Stimulated activated CD8-positive, alpha-beta memory T cell treated with anti-CD3 and anti-CD28 coated beads, Interleukin-4, amount 100 ng/mL, for 4 hours (primary cell): ENCODE data around the gene MRPS26.
A peak's percentile ranks its signal among the peaks of the same experiment; 100 is the strongest.
"Not testable (repeated sequence)": the region's sequence is repeated elsewhere in the genome, so short reads cannot be mapped to it uniquely, and the experiment has no call there.

Source experiments
- DNase-seq, 2 donors: peaks; one replicate each; pipeline ENCODE4 v3.0.0-alpha.2; 2020; ENCODE audit warnings: low read depth in 2 of 2, low spot score in 1 of 2

Gene MRPS26

DNA sequence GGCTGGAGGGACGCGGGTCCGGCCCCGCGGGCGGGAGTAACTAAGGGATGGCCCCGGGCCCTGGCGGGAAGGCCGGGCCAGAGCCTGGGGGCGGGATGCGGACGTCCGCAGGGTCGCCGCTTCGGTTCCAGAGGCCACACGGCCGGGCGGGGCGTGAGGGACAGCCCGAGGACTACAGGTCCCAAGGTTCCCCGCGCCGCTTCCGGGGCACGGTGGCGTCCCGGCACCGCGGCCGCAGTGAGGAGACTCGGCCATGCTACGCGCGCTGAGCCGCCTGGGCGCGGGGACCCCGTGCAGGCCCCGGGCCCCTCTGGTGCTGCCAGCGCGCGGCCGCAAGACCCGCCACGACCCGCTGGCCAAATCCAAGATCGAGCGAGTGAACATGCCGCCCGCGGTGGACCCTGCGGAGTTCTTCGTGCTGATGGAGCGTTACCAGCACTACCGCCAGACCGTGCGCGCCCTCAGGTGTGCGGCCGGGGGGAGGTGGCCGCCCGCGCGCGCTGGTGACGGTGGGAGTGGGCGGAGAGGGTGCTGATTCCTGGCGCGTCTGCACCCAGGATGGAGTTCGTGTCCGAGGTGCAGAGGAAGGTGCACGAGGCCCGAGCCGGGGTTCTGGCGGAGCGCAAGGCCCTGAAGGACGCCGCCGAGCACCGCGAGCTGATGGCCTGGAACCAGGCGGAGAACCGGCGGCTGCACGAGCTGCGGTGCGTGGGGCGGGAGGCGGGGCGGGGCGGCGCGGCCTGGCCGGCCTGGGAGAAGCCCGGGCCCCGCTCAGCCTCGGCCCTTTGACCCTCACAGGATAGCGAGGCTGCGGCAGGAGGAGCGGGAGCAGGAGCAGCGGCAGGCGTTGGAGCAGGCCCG lies at the start of gene MRPS26:
Gene MRPS26, plus strand, starts transcription at position 237 of the 861 bp plus-strand sequence. Its CDS starts 17 bp downstream, at position 254.
- DNase-seq = peak; percentile 54 to 62

DNA sequence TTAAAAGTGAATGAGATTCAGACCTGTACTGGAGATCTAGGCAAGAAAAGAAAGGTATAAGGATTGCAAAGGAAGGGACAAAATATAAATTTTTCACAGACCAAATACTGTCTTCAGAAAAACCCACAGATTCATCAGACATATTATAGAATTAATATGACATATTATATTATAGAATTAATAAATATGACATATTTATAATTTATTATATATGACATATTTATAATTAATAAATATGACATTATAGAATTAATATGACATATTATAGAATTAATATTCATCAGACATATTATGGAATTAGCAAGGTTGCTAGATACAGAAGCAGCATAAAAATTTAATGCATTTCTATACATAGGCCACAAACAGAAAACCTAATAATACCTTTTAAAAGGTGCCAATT lies 47.1 kb upstream of the MRPS26 start:
- no peak for DNase-seq

DNA sequence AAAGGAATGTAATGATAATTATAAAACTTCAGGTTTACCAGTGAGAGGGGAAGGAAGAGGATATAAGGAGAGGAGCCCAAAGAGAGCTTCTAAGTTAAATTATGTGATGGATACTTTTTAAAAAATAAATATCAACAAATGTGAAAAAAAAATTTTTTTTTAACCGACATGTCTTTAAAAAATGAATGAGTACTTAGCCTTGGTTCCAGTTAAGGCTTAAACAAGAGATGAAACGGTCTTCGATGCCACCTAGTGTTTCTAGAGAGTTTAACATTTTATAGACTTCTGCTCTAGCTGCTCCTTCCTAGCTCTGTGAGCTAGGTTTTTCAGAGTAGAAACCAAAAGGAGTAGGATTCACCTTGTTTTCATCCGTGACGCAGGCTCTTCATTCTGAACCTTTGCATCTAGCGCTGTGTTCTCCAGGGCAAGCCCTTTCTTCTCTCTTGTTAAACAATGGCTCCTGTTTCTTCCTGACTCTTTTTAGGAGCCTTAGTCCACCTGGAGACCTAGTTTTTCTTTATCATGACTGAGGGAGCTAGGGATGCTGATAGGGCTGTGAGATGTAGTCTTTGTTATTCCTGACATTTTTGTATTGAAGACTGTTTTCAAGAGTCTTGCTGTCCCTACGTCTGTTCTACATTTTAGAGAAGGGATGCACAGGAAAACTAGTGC lies 44.9 kb upstream of the MRPS26 start:
- DNase-seq = no peak

DNA sequence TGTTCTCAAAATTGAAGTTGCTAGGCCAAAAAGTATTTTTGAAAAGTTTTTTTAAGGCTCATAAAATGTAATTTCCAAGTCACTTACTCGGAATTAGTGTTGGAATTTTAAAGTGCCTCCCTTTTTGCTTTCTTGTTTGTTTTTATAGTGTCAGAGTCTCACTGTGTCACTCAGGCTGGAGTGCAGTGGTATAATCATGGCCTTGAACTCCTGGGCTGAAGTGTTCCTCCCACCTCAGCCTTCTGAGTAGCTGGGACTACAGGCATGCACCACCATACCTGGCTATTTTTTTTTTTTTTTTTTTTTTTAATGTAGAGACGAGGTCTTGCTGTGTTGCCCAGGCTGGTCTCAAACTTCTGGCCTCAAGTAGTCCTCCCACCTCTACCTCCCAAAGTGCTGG lies 42.4 kb upstream of the MRPS26 start:
- DNase-seq = no peak

DNA sequence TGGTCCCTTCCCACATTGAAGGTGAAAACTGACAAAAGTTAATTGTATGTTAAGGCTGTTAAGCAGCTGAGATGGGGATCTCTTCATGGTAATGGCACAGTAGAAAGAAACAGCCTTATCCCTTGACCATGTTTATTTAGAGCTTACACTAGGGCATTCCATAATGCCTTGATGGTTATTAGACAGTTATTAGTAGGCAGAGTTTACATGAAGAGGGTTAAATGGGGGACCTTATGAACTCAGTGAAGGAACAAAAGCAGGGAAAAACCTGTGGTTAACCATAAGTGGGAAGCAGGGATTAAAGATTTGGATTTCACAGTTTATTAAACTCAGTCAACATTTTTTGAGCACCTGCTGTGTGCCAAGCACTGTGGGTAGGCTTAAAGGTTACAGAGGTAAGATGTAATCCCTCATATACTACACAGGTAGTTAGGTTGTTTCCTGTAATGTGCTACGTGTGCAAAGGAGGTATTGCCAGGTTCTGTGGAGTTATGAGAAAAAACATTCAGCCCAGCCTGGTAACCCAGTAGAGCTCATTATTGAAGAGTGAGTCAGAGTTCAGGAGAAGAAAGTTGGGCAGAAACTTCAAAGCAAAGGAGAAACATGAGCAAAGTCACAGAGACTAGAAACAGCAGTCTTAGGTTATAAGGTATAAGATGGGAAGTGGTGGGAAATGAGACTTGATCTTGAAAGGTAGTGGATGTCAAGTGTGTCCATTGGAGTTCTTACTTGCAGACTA lies 34.7 kb upstream of the MRPS26 start:
- no peak for DNase-seq

DNA sequence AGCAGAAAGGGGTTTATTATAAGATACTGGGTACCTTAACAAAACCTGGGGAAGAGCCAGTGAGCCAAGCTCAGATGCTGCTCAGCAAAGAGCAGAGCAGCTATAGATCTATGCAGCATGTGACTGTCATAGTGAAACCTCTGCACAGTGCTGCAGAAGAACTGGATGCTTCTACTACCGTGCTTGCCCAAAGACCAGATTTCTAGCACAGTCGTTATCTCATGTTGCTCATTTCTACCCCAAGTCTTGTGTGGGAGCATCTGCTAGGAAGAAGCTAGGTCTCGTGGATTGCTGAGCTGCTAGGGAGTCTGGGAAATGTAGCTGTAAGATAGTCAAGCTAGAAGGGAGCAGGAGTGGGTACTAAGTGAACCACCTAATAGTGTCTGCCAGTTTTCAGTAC lies 34.1 kb upstream of the MRPS26 start:
- DNase-seq = no peak

DNA sequence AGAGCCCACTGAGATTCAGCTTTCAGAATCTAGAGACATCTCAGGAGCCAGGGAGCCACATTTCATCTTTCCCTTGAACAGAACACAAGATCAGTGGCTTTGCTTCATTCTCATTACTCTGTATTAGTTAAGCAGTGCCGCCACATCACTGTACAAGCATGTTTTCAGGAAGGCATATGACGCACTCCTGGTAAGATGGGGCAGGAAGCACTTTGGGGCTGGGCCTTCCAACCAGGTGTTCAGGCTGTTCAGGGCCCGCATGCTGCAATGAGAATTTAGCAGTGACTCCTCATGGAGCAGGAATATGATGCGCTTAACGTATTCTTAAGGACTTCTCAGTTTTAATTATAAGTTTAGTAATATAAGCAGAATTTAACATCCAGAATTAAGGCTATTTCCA lies 32.1 kb upstream of the MRPS26 start:
- DNase-seq = no peak

DNA sequence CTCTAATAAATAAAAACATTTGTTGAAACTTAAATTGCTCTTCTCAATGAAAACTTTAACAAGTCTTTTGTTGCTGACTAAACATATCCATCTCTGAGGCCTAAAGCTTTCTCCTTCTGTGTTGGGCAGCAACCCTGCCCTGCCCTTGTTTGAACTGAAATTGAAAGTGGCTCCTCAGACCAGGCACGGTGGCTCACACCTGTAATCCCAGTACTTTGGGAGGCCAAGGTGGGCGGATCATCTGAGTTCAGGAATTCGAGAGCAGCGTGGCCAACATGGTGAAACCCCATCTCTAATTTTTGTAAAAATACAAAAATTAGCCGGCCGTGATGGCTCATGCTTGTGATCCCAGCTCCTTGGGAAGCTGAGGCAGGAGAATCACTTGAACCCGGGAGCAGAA lies 31.7 kb upstream of the MRPS26 start:
- DNase-seq = no peak

DNA sequence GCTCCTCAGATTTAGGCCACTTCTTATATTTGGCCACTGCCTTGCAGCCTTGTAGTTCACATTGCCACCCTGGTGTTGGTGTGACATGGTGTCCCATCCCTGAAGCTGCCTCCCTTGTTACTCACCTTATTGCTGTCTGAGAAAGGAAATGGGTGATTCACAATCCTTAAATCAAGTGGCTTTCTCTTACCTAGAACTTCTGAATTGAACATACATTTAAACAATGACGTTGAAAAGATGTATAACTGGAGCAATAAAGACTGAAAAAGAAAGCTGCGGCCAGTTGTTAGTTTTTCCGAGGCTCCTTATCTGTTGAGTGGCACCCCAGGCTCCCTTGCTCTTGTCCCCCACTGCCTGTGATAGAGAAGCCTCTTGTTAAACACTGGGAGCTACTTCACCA lies 31.2 kb upstream of the MRPS26 start:
- no peak for DNase-seq

DNA sequence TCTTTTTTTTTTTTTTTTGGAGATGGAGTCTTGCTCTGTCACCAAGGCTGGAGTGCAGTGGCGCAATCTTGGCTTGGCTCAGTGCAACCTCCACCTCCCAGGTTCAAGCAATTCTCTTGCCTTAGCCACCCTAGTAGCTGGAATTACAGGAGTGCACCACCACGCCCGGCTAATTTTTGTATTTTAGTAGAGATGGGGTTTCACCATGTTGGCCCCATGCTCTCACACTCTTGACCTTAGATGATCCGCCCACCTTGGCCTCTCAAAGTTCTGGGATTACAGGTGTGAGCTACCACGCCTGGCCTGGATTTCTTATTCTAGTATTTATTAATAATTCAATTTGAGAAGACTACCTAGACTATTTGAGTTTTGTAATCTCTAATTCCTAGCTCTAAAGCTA lies 30.6 kb upstream of the MRPS26 start:
- not testable (repeated sequence) for DNase-seq

DNA sequence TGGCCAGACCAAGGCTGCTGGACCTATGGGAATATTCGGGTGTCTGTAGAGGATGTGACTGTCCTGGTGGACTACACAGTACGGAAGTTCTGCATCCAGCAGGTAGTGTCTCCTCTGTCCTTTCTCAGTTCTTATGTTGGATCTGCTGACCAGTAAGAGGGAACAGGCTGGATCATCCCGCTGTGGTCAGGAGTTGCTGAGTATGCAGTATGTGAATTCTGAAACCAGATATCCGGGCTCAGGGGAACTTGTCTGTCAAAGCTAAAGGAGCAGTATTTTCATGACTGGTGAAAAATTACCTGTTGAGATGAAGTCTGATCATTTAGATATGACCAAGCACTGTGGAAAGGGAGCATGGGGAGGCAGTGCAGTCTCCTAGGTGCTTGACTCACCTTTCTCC lies 24.5 kb upstream of the MRPS26 start:
- no peak for DNase-seq

DNA sequence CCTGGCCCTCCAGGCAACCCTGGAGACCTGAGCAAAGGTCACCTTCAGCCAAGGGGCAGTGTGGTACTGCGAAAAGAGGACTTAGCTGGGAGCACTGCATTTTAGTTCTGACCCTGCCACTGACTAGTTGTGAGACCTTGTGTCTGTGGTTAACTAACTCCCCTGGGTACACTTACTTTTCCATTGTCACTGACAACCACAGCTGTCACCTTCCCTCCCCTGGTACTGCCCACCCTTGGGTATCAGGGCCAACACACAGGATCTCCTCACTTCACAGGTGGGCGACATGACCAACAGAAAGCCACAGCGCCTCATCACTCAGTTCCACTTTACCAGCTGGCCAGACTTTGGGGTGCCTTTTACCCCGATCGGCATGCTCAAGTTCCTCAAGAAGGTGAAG lies 24.1 kb upstream of the MRPS26 start:
- no peak for DNase-seq

DNA sequence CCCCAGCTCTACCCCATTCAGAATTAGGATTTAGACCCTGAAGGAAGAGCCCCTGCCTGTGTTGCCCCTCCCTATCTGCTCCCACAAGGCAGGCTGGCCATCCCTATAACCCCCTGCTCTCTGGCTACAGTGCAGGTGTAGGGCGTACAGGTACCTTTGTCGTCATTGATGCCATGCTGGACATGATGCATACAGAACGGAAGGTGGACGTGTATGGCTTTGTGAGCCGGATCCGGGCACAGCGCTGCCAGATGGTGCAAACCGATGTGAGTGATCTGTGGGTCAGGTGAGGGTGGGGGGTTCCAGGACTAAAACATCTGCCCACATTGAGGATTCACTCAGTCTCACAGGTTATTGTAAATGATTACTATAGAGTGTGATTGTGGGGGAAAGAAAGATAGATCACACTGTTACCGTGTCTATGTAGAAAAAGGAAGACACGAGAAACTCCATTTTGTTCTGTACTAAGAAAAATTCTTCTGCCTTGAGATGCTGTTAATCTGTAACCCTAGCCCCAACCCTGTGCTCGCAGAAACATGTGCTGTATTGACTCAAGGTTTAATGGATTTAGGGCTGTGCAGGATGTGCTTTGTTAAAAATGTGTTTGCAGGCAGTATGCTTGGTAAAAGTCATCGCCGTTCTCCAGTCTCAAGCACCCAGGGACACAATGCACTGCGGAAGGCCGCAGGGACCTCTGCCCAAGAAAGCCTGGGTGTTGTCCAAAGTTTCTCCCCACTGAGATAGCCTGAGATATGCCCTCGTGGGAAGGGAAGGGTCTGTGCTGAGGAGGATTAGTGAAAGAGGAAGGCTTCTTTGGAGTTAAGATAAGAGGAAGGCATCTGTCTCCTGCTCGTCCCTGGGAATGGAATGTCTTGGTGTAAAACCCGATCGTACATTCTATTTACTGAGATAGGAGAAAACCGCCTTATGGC lies 23.0 kb upstream of the MRPS26 start:
- not testable (repeated sequence) for DNase-seq

DNA sequence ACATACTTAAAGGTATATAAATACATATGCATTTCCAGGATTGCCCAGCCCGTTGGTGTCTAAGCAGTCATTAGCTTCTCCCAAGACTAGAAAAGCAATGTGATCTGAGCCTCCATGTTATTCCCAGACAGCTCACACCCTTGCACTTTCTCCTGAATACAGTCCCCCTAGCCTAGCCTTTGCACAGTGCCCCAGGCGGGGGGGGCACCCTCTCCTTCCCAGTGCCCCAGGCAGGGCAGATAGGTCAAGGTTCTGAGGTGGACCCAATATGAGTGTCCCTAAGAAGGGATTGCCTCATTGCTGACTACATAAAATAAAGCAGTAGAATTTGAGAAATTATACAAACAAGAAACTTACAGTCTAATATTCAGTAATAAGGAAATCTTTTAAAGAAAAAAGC lies 17.9 kb upstream of the MRPS26 start:
- no peak for DNase-seq

DNA sequence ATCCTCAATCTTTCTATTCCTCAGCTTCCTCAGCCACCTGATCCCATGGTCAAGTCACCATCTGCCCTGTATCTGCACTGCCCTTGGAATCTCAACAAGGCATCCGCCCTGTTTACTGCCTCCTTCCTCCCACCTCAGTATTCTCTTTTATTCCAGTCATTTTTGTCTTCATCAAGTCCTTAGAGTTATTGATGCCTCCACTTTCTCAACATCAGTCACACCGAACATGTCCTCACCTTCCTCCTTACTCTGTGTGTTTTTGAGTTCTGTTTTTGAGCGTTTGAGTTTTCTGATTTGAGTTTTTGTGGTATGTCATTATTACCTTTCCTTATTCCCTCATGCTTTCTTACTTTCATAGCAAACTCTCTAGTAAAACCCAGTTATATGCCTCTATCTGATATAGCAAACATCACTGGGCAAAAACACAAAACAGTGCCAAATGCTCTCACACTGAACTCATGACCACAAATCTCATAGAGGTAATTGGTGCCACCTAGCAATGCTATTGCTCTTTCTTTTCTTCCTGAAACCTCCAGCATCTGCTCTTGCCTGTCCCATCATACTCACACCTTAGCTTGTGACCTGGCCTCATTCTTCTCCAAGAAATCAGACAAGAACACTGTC lies 14.2 kb upstream of the MRPS26 start:
- DNase-seq = no peak

DNA sequence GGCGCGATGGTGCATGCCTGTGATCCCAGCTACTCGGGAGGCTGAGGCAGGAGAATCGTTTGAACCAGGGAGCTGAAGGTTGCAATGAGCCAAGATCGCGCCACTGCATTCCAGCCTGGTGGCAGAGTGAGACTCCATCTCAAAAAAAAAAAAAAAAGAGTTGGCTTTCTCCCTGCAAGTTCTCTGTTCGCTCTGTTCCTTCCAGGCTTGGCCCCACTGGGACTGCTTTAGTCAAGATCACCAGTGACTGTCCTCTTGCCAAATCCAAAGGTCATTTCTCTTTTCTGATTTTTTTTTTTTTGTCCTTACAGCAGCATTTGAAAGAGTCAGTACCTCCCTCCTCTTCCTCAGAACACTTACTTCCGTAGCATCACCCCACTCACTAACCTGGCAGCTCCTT lies 13.2 kb upstream of the MRPS26 start:
- no peak for DNase-seq

DNA sequence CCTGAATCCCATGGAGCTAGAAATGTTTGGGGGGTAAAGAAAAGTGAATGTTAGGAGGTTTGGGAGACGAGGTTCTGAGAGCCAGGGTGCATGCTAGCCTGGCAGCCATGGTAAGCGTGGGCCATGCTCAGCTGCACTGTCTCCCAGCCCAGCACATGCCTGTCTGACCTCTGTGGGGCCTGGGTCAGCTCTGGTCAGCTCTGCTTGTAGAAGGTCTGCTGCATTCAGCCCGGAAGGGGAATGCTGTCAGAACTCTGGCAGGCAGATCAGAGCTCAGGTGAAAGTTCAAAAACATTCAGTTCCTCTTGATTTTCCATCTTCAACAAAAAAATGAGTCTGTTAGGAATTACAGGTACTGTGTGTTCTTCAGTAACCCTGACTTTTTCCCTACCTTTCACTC lies 8.2 kb upstream of the MRPS26 start:
- DNase-seq = no peak

DNA sequence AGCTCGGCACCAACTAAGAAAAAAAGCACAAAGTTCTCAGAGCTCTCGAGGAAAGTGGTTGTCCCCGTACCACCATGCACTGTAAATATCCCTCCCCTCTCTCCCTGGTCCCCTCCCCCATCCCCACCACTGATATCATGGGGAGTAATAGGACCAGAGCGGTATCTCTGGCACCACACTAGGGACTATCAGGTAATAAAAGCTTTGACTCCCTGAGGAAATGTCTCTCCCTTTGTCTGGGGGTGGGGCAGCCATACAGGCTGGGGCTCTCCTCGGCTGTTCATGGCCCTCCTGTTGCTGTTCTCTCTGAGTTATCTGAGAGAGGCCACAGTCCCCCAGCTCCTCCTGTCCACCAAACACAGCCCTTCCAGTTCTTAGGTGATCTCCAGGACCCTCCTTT lies 7.4 kb upstream of the MRPS26 start:
- no peak for DNase-seq

DNA sequence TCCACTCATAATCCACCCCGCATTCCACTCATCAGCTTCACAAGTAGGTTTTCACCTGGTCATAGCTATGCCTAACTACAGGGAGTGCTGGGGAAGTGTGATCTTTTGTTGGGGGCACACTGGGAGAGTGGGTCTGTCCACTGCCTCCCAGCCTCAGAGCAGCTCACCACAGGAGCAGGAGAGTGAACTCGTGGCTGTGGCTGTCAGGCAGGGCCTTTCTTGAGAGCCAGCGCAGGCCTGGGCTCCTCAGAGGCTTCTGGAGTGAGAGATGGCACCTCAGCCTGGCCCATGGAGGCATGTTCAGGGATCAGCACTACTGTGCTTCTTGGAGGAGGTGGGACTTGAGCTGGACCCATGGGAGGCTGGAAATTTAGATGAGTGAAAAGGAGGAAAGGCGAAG lies 6.4 kb upstream of the MRPS26 start:
- no peak for DNase-seq

DNA sequence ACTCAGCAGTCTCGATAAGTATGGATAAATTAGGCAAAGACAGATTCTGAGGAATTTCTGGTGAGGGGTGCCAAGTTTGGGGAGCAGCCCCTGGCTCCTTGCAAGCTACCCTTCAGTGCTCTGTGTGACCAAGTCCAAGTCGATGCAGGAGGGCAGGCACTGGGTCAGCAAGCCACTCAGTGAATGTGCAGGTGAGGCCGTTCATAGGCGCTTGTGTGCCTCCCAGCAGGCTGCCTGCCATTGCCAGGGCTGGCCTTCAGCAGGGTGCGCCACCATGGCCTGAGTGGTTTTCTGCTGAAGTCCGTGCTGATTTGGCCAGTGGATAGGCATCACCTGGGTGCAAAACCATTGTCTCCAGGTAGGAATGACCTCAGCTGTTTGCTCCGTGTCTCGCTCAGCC lies 5.8 kb upstream of the MRPS26 start:
- no peak for DNase-seq
